ENCODE data around the gene CYGB.

Gene CYGB

GRCh38 chr17:76484228-76484725 lies 53.2 kb downstream of the CYGB start:
- DNase-seq (ENCODE audit: low read depth in 2 of 3, low spot score in 2 of 3): no peak

GRCh38 chr17:76481071-76481655 lies 56.3 kb downstream of the CYGB start:
- no peak for DNase-seq (ENCODE audit: low read depth in 2 of 3, low spot score in 2 of 3)

DNA sequence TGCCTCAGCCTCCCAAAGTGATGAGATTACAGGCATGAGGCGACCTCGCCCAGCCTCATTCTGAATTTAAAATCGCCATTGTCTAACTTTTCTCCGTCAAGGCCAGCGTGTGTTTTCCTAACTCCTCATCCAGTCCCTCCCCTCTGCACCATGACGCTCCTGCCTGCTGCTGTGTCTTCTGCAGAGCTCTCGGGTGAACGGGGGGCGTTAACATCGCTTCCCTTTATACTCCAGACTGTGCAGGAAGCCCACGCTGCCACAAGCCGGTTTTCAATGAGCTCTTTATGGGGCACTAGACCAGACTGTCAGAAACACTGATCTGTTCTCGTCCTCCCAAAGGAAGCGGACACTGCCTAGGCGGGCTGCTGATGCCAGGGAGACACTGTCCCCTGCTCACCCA lies 56.9 kb downstream of the CYGB start:
- DNase-seq (ENCODE audit: low read depth in 2 of 3, low spot score in 2 of 3): no peak

DNA sequence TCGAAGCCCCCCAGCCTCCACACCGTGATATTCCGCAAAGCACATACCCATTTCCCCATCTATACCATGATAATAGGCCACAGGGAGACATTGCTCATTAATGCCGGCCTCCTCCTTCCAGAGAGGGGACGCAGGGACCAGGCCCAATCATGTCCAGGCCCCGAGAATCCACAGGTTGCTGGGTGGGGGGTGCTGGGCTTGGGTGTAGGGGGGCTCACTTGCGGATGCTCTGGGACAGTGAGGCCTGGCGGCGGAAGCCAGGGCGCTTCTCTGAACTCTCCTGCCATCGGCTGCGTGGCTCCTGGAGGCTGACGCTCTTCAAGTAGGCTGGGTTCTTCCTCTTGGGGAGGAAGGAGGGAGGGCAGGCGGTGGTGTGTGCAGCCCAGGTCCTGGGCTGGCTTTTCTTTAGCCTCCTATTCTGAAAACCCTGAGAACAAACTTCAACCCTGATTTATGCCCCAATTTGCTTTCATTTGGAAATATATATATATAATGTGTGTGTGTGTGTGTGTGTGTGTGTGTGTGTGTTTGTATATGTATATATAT lies 57.9 kb downstream of the CYGB start:
- DNase-seq (ENCODE audit: low read depth in 2 of 3, low spot score in 2 of 3): no peak

- no peak for DNase-seq (ENCODE audit: low read depth in 2 of 3, low spot score in 2 of 3)
Measured at GRCh38 chr17:76478730-76479514, 58.6 kb downstream of the CYGB start.

DNA sequence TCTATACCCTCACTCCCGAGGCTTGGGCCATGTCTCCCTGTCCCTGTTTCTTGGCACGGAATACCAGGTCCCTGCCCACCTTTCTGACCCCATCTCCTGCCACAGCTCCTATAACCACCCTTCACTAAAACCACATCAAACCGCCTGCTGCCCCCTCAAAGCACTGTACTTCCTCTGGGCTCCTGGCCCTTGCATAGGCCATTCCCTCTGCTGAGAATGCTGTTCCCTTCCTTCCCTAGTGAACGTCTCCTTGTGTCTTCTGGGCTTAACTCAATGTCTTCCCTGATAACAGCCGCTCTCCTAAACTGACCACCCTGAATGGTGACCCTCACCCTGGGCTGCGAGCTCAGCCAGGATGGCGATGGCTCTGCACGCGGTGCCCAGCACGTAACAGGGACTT lies 59.4 kb downstream of the CYGB start:
- no peak for DNase-seq (ENCODE audit: low read depth in 2 of 3, low spot score in 2 of 3)

DNA sequence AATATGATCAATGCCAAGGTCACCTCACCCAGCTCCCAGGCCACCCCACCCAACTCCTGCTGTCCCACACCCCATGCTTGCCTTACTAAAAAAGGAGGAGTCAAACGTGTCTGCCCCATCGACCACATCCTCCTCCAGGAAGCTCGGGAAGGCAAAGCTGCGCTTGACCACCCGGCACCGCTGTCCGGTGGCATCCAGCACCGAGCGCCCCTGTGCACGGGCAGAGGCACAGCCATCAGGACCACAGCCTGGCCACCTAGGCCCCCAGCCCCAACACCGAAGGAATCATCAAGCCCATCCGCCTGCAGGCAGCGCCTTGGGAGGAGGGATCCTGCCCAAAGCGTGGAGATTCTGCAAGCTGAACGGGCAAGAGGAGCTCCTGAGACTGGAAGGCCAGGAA lies 59.9 kb downstream of the CYGB start:
- no peak for DNase-seq (ENCODE audit: low read depth in 2 of 3, low spot score in 2 of 3)

Measured in activated CD8-positive, alpha-beta memory T cell treated with anti-CD3 and anti-CD28 coated beads for 48 hours (primary cell).